ENCODE results near the gene FOCAD.
"Not testable (repeated sequence)": the region's sequence is repeated elsewhere in the genome, so short reads cannot be mapped to it uniquely, and the experiment has no call there.

The FOCAD gene

DNA sequence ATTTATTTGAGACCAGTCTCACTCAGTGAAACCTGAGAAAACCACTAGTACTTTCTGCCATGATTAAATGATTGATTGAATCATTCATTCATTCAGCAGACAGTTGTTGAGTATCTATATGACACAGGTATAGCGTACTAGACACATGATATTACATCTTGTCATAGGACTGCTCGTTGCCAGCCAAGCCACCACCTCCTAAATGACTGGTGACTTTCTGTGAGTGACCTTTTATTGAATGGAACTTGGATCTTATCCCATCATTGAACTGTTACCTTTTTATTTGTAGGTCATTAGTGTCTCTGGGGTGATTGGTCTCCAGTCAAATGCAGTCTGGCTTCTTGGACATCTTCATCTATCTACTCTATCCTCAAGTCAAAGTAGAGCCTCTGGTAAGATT is 266.6 kb downstream of the FOCAD start:
- no peak for DNase-seq (ENCODE audit: low read depth)

- DNase-seq (ENCODE audit: low read depth) = no peak
Measured at GRCh38 chr9:20962536-20963225, 278.6 kb downstream of the FOCAD start.

DNA sequence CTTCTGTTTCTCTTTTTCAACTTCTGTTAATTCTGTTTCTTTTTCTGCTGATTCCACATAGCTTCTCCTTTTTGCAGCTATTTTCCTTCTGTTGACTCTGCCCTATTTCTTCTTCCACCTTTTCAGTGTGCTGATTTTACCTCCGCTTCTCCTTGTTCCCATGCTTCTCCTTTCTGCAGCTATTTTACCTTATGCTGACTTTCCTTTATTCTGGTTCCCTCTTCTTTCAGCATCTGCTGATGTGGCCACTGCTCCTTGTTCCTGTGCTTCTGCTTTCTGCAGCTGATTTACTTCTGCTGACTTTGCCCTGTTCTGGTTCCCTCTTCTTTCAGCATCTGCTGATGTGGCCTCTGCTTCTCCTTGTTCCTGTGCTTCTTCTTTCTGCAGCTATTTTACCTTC is 288.6 kb downstream of the FOCAD start:
- no peak for DNase-seq (ENCODE audit: low read depth)

- DNase-seq (ENCODE audit: low read depth) = not testable (repeated sequence)
Measured at GRCh38 chr9:20973246-20973947, 289.3 kb downstream of the FOCAD start.

DNA sequence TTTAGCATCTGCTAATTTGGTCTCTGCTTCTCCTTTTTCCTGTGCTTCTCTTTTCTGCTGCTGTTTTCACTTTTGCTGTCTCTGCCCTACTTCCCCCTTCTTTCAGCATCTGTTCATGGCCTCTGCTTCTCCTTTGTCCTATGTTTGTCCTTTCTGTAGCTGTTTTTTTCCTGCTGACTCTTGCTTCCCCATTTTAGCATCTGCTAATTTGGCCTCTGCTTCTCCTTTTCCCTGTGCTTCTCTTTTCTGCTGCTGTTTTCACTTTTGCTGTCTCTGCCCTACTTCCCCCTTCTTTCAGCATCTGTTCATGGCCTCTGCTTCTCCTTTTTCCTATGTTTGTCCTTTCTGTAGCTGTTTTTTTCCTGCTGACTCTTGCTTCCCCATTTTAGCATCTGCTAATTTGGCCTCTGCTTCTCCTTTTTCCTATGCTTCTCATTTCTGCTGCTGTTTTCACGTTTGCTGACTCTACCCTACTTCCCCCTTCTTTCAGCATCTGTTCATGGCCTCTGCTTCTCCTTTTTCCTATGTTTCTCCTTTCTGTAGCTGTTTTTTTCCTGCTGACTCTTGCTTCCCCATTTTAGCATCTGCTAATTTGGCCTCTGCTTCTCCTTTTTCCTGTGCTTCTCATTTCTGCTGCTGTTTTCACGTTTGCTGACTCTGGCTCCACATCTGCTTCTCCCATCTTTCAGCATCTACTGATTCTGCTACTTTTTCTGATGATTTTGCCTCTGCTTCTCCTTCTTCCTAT is 290.3 kb downstream of the FOCAD start:
- DNase-seq (ENCODE audit: low read depth) = not testable (repeated sequence)

DNA sequence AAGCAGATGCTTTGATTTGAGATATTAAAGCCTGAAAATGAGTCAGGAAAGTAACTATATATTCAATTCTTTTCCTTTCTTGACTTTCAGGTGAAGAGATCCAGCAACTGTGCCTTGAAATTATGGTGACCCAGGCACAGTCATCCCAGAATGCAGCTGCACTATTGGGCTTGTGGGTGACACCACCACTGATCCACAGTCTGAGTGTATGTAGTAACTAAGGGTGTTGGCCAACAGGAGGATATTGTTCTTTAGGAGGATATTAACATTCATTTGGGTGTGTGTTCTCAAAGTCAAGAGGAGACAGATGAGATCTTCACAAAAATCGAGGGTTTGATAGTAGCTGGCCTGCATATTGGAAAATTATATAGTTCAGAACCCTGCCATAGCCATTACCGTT is 294.2 kb downstream of the FOCAD start:
- no peak for DNase-seq (ENCODE audit: low read depth)

DNA sequence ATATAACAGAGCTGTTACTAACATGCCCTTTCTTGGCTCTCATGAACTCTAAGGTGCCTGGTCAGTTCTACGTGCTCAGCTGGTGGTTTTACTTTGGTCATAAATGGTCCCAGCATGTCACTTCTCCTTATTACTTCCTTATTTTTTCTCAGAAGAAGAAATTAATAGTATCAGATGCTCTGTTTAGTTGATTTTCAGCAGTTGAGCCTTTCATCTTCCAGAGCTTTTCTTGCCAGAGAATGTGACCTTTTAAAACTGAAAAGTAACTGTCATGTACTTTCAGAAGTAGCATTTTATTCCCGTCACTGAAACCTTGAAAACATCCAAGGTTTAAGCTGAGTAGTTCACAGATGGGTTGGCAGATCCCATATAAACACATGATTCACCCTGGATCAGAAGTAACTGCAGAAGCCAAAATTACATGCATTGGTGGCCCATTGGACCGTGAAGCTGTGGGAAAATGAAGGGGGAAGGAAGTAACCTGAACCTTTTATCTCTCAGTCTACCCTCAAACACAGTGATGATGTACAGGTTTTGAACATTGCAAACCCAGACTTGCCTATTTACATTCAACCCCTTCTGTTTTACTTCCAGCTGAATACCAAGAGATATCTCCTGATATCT is 296.9 kb downstream of the FOCAD start:
- peak; percentile 87 for DNase-seq (ENCODE audit: low read depth)

- peak; percentile 94 for DNase-seq (ENCODE audit: low read depth)
Measured at GRCh38 chr9:20981486-20981885, 297.4 kb downstream of the FOCAD start.

GRCh38 chr9:20984506-20984905 is 300.4 kb downstream of the FOCAD start:
- DNase-seq (ENCODE audit: low read depth) = peak; percentile 56

DNA sequence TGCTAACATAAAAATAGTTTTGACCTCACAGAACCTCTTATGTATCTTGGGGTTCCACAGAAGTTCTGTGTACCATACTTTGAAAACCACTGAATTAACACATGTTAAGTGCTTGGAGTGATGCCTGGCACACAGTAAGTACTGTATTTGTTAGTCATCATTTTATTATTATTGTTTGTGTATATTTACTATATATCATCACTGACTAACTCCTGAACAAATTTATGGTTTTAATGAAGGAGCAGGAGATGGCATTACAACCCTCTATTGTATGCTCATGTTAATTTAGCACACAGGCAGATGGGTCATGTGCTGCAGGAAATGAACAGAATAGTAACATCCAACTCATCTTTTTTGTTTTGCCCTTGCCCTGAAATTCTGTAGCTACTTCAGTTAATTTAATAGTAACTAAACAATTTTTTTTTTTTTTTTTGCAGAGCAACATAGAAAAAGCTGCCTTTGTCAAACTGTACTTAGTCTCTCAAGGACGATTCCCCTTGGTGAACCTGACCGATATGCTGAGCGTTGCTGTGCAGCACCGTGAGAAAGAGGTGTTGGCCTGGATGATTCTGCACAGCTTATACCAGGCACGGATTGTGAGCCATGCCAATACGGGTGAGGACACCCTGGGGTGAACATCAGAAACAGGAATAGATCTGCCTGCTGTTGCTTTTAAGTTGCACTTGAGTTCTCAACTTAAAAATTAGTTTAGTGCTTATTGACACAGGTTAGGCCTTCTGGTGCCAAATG is 302.0 kb downstream of the FOCAD start:
- DNase-seq (ENCODE audit: low read depth) = no peak

- no peak for DNase-seq (ENCODE audit: low read depth)
Measured at GRCh38 chr9:20987521-20987920, 303.5 kb downstream of the FOCAD start.

DNA sequence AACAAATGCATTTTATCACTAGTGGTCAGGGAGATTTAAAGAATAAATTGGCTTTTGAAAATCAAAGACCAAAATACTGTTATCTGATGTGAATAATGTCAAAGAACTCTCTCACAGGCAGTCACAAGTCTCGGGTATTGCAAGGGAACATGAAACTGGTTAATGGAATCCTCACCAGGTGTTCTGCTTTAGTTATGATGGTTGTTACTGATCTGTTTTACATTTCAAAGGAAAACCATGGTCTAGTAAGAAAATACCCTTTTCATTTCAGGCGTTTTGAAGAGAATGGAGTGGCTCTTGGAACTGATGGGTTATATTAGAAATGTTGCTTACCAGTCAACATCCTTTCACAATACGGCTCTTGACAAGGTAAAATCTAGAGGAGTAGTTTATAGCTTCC is 304.0 kb downstream of the FOCAD start:
- DNase-seq (ENCODE audit: low read depth) = no peak

DNA sequence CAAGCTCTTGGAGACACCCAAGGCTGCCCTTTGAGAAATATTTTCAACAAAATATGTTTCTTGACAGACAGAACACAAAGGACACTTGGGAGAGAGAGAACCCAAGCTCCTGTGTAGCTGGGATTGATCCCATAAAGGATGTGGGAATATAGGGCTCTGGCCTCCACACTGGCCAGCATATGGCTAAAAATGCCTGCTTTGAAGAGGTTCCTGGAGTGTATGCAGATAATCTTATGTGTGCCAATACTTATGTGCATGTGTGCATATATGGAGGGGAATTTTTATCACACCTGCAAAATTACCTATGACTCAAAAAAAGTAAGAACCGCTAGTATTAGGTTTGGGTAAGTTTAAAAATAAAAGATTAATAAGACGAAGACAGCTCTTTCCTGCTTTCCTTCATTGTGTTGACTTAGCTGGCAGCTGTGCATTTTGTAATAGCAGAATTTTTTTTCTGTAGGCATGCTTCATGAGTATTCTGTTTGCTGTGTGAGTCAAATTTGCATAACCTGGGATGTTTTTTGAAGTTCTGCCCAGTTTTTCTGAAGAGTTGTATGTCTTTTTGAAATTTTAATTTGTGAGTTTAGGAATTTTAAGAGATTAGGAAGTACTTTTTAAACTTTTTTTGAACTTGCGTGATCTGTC is 304.7 kb downstream of the FOCAD start:
- DNase-seq (ENCODE audit: low read depth) = peak; percentile 5

DNA sequence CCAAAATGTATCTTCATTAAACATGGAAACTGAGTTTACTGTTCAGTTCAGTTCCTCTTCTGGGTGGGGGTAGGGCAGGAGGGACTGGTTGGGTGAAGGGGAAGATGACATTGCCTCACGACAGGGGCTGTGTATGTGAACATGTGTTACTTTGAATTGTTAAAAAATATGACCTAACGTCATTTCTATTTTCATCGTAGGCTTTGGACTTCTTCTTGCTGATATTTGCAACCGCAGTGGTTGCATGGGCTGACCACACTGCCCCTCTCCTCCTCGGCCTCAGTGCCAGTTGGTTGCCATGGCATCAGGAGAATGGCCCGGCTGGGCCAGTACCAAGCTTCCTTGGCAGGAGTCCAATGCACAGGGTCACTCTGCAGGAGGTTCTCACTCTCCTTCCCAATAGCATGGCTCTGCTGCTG is 305.9 kb downstream of the FOCAD start:
- DNase-seq (ENCODE audit: low read depth) = no peak

DNA sequence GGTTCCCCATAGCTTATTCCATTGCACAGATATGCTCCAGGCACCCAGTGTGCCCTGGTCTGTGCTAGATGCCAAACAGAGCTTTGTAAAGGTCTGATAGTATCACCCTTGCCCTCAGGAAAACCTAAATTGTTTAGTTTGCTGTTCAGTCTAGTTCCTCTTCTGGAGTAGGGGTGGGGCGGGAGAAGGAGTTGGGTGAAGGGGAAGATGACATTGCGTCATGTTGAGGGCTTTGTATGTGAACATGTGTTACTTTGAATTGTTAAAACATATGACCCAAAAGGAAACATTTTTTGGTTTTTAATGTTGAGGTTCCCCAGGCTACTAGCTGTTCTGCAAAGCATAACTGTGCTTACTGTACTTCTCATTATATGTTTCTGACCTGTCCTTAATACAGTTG is 306.8 kb downstream of the FOCAD start:
- no peak for DNase-seq (ENCODE audit: low read depth)

GRCh38 chr9:20994486-20994885 is 310.4 kb downstream of the FOCAD start:
- no peak for DNase-seq (ENCODE audit: low read depth)

DNA sequence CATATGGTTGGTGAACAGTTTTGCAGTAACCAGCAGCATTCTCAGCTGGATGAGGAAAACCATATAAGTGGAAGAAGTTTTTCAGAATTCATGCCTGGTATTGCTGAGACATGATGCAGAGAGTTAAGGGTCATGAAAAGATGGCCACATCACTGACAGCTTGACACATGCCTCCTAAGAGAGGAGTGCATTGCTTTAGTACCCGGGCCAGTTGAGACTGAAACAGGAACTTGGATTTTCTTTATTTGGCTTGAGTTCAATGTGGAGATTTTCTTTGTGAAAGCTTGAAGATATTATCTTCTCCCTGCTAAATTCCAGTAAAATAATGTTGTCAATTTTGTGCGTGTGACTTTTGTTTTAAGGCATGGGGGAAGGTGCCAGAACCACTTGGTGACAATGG is 311.6 kb downstream of the FOCAD start:
- DNase-seq (ENCODE audit: low read depth) = no peak

- no peak for DNase-seq (ENCODE audit: low read depth)
Measured at GRCh38 chr9:20996809-20997208, 312.8 kb downstream of the FOCAD start.

GRCh38 chr9:20997503-20998076 is 313.5 kb downstream of the FOCAD start:
- no peak for DNase-seq (ENCODE audit: low read depth)

DNA sequence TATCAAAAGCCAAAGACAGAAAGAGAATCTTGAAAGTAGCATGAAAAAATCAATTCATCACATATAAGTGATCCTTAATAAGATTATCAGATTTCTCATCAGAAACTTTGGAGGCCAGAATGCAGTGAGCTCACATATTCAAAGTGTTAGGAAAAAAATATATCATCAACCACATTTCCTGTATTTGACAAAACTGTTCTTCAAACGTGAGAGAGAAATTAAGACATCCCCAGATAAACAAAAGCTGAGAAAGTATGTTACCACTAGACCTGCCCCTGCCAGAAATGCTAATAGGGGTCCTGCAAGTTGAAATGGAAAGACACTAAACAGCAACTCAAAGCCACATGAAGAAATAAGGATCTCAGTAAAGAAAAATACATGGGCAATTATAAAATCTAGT is 317.5 kb downstream of the FOCAD start:
- no peak for DNase-seq (ENCODE audit: low read depth)

DNA sequence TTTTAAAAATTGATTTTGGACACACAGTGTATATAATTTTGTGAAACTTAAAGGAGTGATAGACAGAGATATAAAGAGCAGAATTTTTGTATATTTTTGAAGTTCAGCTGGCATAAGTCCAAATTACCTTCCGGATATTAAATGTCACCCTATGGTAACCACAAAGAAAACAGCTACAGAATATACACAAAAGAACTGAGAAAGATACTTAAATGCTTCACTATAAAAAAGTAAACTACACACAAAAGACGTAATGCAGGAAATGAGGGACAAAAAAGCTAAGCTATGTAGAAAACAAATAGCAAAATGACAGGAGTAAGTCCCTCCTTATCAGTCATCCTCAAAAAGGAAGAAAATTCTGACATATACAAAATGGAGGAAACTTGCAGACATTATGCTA is 318.0 kb downstream of the FOCAD start:
- DNase-seq (ENCODE audit: low read depth) = no peak

Measured in EH (cell line).